HL-60 (cell line): ENCODE results near the gene COLQ.
"Not testable (repeated sequence)": the region's sequence is repeated elsewhere in the genome, so short reads cannot be mapped to it uniquely, and the experiment has no call there.

ENCODE experiments used
- GABPA ChIP-seq: IDR thresholded peaks from 2 replicates; pipeline ENCODE4 v1.6.1; 2012; ENCODE audit warnings: low read depth
- POLR2AphosphoS5 ChIP-seq: IDR thresholded peaks from 2 replicates; pipeline ENCODE4 v1.6.1; 2012; ENCODE audit warnings: low read depth
- REST ChIP-seq: IDR thresholded peaks from 2 replicates; pipeline ENCODE4 v1.6.1; 2012; ENCODE audit warnings: low read depth; ENCODE audit not compliant: insufficient replicate concordance
- SPI1 ChIP-seq: IDR thresholded peaks from 2 replicates; pipeline ENCODE4 v1.6.1; 2012; ENCODE audit warnings: low read depth, mild to moderate bottlenecking, borderline replicate concordance
- TF ChIP-seq, protein P1 (sequence below): IDR thresholded peaks from one replicate; pipeline ENCODE4 v1.5.1; 2011; ENCODE audit warnings: low read length, control low read depth, inconsistent platforms; ENCODE audit not compliant: insufficient read depth

- TF ChIP-seq, protein P1, sequence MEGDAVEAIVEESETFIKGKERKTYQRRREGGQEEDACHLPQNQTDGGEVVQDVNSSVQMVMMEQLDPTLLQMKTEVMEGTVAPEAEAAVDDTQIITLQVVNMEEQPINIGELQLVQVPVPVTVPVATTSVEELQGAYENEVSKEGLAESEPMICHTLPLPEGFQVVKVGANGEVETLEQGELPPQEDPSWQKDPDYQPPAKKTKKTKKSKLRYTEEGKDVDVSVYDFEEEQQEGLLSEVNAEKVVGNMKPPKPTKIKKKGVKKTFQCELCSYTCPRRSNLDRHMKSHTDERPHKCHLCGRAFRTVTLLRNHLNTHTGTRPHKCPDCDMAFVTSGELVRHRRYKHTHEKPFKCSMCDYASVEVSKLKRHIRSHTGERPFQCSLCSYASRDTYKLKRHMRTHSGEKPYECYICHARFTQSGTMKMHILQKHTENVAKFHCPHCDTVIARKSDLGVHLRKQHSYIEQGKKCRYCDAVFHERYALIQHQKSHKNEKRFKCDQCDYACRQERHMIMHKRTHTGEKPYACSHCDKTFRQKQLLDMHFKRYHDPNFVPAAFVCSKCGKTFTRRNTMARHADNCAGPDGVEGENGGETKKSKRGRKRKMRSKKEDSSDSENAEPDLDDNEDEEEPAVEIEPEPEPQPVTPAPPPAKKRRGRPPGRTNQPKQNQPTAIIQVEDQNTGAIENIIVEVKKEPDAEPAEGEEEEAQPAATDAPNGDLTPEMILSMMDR: not testable (repeated sequence)
- not testable (repeated sequence) for TF ChIP-seq REST, GABPA, POLR2AphosphoS5, SPI1
Observed at GRCh38 chr3:15532614-15533013, 11.1 kb upstream of the COLQ start.
